T-cell (primary cell): ENCODE measurements around the gene PYHIN1. TPM values are rescaled to one million over a fixed set of nuclear protein-coding genes. Genes with fewer than 3 reads are reported as not detected.

ENCODE experiments used
- ATAC-seq, 4 experiments: fragments of 200-7000 bp in 3 of 4; fragments of 150-1000 bp in 1 of 4; cut with Tn5 transposase; replicated peaks in 1 of 4; 1 replicate in 3 of 4; 2 replicates in 1 of 4; pipeline ENCODE4 v1.10.0; 2021; ENCODE audit warnings: moderate library complexity in 3 of 4, mild to moderate bottlenecking in 2 of 4, moderate number of reproducible peaks in 1 of 4
- CTCF ChIA-PET, 2 donors: fragments of 300-600 bp; sonication (Branson Sonifier 250); formaldehyde crosslinking; loops; one replicate each; lab custom pipeline; 2022; ENCODE audit warnings: antibody characterized with exemption in 2 of 2; lab: Charles Lee
- POLR2A ChIA-PET, 2 donors: fragments of 300-600 bp; sonication (Branson Sonifier 250); formaldehyde crosslinking; loops; one replicate each; lab custom pipeline; 2022; ENCODE audit warnings: antibody characterized with exemption in 2 of 2; lab: Charles Lee
- DNase-seq, 35 experiments: peaks; one replicate each; pipeline versions ENCODE4 v3.0.0 to v3.0.0-alpha.2; 2013 to 2023
- H3K27ac ChIP-seq: one replicate; pipeline ENCODE4 v1.5.1; 2013; ENCODE audit warnings: low read length
- H3K27me3 ChIP-seq, 2 experiments: replicated peaks in 1 of 2; 1 replicate in 1 of 2; 2 replicates in 1 of 2; pipeline versions ENCODE4 v1.6.1 to v1.7.0; 2013; ENCODE audit warnings: low read length in 1 of 2, mixed read lengths in 1 of 2; ENCODE audit not compliant: control insufficient read depth in 2 of 2, insufficient read depth in 2 of 2; ENCODE audit errors: extremely low read depth in 1 of 2
- H3K36me3 ChIP-seq, 2 donors: 1 replicate in 1 of 2; 2 replicates in 1 of 2; pipeline versions ENCODE4 v1.6.1 to v1.7.0; 2013; ENCODE audit warnings: low read length in 1 of 2; ENCODE audit not compliant: control insufficient read depth in 2 of 2, insufficient read depth in 1 of 2; ENCODE audit errors: extremely low read depth in 1 of 2
- H3K4me1 ChIP-seq, 2 experiments: 1 replicate in 1 of 2; 2 replicates in 1 of 2; pipeline versions ENCODE4 v1.6.1 to v1.7.0; 2013; ENCODE audit warnings: low read length in 2 of 2, mixed read lengths in 1 of 2; ENCODE audit not compliant: insufficient read depth in 2 of 2, control insufficient read depth in 1 of 2; ENCODE audit errors: extremely low read depth in 1 of 2
- H3K4me3 ChIP-seq, 2 donors: 1 replicate in 1 of 2; 2 replicates in 1 of 2; pipeline versions ENCODE4 v1.5.1 to v1.7.0; 2013; ENCODE audit warnings: mild to moderate bottlenecking in 2 of 2, low read length in 1 of 2, moderate library complexity in 1 of 2; ENCODE audit not compliant: control insufficient read depth in 1 of 2; ENCODE audit errors: extremely low read depth in 1 of 2
- H3K9me3 ChIP-seq: 2 replicates; pipeline ENCODE4 v1.7.0; 2013
- H3K27ac Mint-ChIP-seq, 2 donors: one replicate each; pipeline ENCODE4 v1.8.0; 2020 to 2021; ENCODE audit warnings: mild to moderate bottlenecking in 2 of 2, mixed read lengths in 2 of 2
- H3K27me3 Mint-ChIP-seq, 2 donors: one replicate each; pipeline ENCODE4 v1.8.0; 2021 to 2022; ENCODE audit warnings: mixed read lengths in 2 of 2
- H3K36me3 Mint-ChIP-seq: one replicate; pipeline ENCODE4 v1.8.0; 2021; ENCODE audit warnings: mixed read lengths
- H3K4me1 Mint-ChIP-seq, 3 donors: one replicate each; pipeline ENCODE4 v1.8.0; 2020 to 2022; ENCODE audit warnings: mixed read lengths in 3 of 3, mild to moderate bottlenecking in 1 of 3
- H3K4me3 Mint-ChIP-seq, 3 donors: one replicate each; pipeline ENCODE4 v1.8.0; 2020 to 2022; ENCODE audit warnings: mild to moderate bottlenecking in 3 of 3, mixed read lengths in 3 of 3, moderate library complexity in 3 of 3
- H3K9me3 Mint-ChIP-seq, 3 donors: one replicate each; pipeline ENCODE4 v1.8.0; 2020 to 2022; ENCODE audit warnings: mixed read lengths in 3 of 3
- WGBS: methylation state at CpG from one replicate; pipeline ENCODE4 v1.1.5; 2013; ENCODE audit warnings: missing lambda C conversion rate; ENCODE audit not compliant: insufficient coverage; 5-methylcytosine and 5-hydroxymethylcytosine counted together
- total RNA-seq, 35 experiments: library from RNA in 6 of 35; stranded (reverse) in 6 of 35; fragments of 120-200 nt in 1 of 35; gene quantifications; one replicate each; pipeline versions ENCODE4 v1.2.1 to v1.2.4 and lab custom pipeline; 2013 to 2026

Gene PYHIN1
- total RNA-seq, 5 donors from 2014 or later (not counting 1 experiment from before 2014, with no cell fraction given) = 32.6 to 65.4 (median 35.4) TPM

DNA sequence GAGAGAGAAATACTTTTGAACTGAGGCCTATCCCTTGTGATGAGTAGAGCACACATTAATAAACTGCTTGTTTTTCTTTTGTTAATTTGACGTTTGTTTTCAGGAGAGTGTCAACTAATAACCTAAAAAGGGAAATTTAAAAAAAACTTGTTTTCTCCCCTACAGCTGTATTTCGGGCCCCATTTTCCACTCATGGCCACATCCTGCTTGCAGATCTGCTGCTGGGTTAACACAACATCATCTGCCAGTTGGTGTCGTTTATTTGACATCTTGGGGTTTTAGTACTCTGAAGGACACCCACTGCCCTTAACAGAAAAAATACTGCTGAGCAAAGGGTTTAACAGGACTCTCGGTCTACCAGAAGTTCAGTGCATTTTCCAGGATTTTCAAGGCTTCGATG lies 848 bp upstream of the PYHIN1 start:
- WGBS = 8% methylated on average over 2 of the region's 5 CpGs
- H3K4me3 Mint-ChIP-seq = peak overlapping the region; percentile 89 to 99 (median 98)
- peak overlapping the region in 1 of 2 donors; percentile 80 for H3K4me3 ChIP-seq

DNA sequence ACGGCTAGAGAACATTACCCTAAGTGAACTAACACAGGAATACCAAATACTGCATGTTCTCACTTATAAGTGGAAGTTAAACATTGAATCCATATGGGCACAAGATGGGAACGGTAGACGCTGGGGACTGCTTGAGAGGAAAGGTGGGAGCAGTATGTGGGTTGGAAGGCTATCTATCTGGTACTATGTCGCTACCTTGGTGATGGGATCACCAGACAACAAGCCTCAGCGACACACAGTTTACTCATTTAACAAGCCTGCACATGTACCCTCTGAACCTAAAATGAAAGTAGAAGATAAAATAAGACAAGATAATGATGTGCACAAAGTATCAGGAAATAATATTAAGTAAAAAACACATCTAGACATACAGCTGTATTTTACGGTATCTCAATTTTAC lies 819 bp downstream of the PYHIN1 start:
- peak overlapping the region; percentile 94 to 97 for H3K27ac Mint-ChIP-seq
- H3K4me3 Mint-ChIP-seq = peak overlapping the region; percentile 89 to 99 (median 98)
- ChIA-PET CTCF (no interaction called here), POLR2A (no interaction called here)
- peaks cover 31 to 50% (median 40%) of the 10 kb centered on the region in 3 donors for H3K4me1 Mint-ChIP-seq
- Histone ChIP-seq H3K9me3 (no peaks in the 10 kb centered on the region), H3K36me3 (peaks cover 0 to 9% of the 10 kb centered on the region in 2 donors), H3K27me3 (no peaks in the 10 kb centered on the region), H3K27ac (peak overlapping the region; percentile 72), H3K4me3 (peak overlapping the region; percentile 58 to 80), H3K4me1 (peaks cover 16 to 24% of the 10 kb centered on the region in 2 experiments)
- no CpG with 5 or more reads among the region's 6 CpGs for WGBS
- ATAC-seq = peak in 2 of 4 experiments; percentile 26 to 36
- H3K36me3 Mint-ChIP-seq = peaks cover 15% of the 10 kb centered on the region
- peaks cover 0 to 5% of the 10 kb centered on the region in 2 donors for H3K27me3 Mint-ChIP-seq
- H3K9me3 Mint-ChIP-seq = peaks cover 3 to 6% (median 4%) of the 10 kb centered on the region in 3 donors
- DNase-seq = peak in 1 of 35 experiments; percentile 34

More for the DNA sequence above, 848 bp upstream of the PYHIN1 start:
- H3K9me3 Mint-ChIP-seq = peaks cover 9% of the 10 kb centered on the region in 3 donors
- DNase-seq = peak in 31 of 35 experiments; percentile 11 to 66 (median 43)
- H3K27ac Mint-ChIP-seq = peak overlapping the region; percentile 94 to 97
- peaks cover 0 to 5% of the 10 kb centered on the region in 2 donors for H3K27me3 Mint-ChIP-seq
- H3K9me3 ChIP-seq = no peaks in the 10 kb centered on the region
- CTCF ChIA-PET = no interaction called here
- peak overlapping the region; percentile 72 for H3K27ac ChIP-seq
- POLR2A ChIA-PET = no interaction called here
- H3K36me3 Mint-ChIP-seq = peaks cover 7% of the 10 kb centered on the region
- peaks cover 14 to 24% of the 10 kb centered on the region in 2 experiments for H3K4me1 ChIP-seq
- ATAC-seq = peak; percentile 56 to 78 (median 68)
- peaks cover 30 to 49% (median 39%) of the 10 kb centered on the region in 3 donors for H3K4me1 Mint-ChIP-seq
- no peaks in the 10 kb centered on the region for H3K27me3 ChIP-seq
- peaks cover 0 to under 1% of the 10 kb centered on the region in 2 donors for H3K36me3 ChIP-seq

DNA sequence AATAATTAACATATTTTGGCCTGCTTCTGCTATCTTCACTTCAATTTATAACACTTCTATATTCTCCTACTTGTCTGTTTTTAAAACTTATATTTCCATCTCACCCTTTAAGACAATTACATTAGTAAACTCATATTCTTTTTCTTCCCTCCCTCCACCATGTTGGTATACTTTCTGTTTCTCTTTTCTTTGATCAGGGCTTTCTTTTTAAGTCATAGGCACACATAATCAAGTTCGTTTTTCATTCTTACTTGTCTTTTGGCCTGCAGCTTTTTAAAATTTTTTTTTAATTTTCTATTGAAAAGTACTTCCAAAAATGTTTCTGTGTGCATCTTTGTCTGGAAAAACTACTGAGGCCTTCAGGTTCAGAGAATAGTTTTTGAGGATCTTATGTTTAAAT lies 2.3 kb downstream of the PYHIN1 start:
- Histone ChIP-seq H3K9me3 (no peaks in the 10 kb centered on the region), H3K27ac (peak overlapping the region; percentile 60), H3K27me3 (no peaks in the 10 kb centered on the region), H3K36me3 (peaks cover 0 to 17% of the 10 kb centered on the region in 2 donors), H3K4me1 (peaks cover 16 to 24% of the 10 kb centered on the region in 2 experiments), H3K4me3 (peak overlapping the region in 1 of 2 donors; percentile 80)
- H3K36me3 Mint-ChIP-seq = peaks cover 26% of the 10 kb centered on the region
- peak overlapping the region; percentile 63 to 86 (median 79) for H3K4me3 Mint-ChIP-seq
- peak overlapping the region; percentile 59 to 90 for H3K27ac Mint-ChIP-seq
- POLR2A ChIA-PET = no interaction called here
- DNase-seq = peak in 1 of 35 experiments; percentile 42
- H3K27me3 Mint-ChIP-seq = peaks cover 0 to 5% of the 10 kb centered on the region in 2 donors
- H3K4me1 Mint-ChIP-seq = peaks cover 31 to 50% (median 42%) of the 10 kb centered on the region in 3 donors
- peak in 1 of 4 experiments; percentile 35 for ATAC-seq
- WGBS = no CpG with 5 or more reads among the region's 1 CpG
- CTCF ChIA-PET = interaction anchor here in 1 of 2 donors (1.0 kb wide), 1 partner anchor 29 kb away, joined by 4 read pairs; no protein-coding TSS in a partner anchor
- peaks cover 0 to 4% (median 0%) of the 10 kb centered on the region in 3 donors for H3K9me3 Mint-ChIP-seq

DNA sequence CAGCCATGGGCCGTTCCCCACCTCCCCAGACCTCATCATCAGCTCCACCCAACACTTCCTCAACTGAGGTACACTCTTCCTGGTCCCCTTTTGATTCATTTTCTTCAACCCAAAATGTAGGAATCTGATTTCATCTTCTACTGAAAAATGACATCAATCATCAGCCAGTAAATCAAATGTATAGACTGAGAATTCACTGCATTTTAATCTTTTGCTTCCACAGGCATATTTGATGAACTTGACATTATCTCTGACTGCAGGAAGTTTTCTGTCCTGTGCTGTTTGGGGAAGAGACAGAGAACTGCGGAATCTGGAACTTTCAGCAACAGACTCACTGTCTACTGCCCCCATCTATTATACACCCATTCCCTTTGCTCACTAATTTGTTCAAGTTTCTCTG lies 7.8 kb downstream of the PYHIN1 start:
- H3K9me3 Mint-ChIP-seq = no peaks in the 10 kb centered on the region
- no peak for ATAC-seq
- ChIA-PET CTCF (no interaction called here), POLR2A (no interaction called here)
- H3K27me3 Mint-ChIP-seq = no peaks in the 10 kb centered on the region
- no peak overlapping the region for H3K4me3 ChIP-seq
- H3K27ac ChIP-seq = no peak overlapping the region
- DNase-seq = no peak
- H3K4me1 ChIP-seq = peaks cover 2 to 8% of the 10 kb centered on the region in 2 experiments
- peaks cover 64% of the 10 kb centered on the region for H3K36me3 Mint-ChIP-seq
- peak overlapping the region; percentile 18 to 51 for H3K27ac Mint-ChIP-seq
- whole genome bisulfite sequencing = 54% methylated on average over 1 of the region's 2 CpGs
- peaks cover 14 to 47% (median 25%) of the 10 kb centered on the region in 3 donors for H3K4me1 Mint-ChIP-seq
- H3K4me3 Mint-ChIP-seq = no peak overlapping the region
- no peaks in the 10 kb centered on the region for H3K9me3 ChIP-seq
- H3K36me3 ChIP-seq = peaks cover 0 to 54% of the 10 kb centered on the region in 2 donors
- no peaks in the 10 kb centered on the region for H3K27me3 ChIP-seq

DNA sequence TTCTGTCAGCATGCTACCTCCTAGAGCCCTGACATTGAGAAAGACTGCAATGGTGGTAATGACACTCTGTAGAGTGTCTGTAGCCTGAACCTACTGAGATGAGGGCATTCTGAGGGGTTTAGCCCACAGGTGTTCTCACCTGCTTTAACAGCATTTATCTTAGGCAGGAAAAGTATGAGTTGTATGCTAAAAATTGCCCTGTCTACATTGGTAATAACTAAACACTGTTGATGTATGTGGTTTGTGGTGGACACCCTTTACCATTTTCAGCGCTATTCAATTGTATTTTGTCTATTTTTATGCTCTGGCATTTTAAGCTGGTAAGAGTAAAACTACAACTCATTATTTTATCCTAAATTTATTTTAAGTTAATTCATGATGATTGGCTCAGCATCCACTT lies 10.0 kb downstream of the PYHIN1 start:
- ATAC-seq = no peak
- Histone ChIP-seq H3K4me1 (no peaks in the 10 kb centered on the region), H3K36me3 (peaks cover 0 to 72% of the 10 kb centered on the region in 2 donors), H3K27me3 (no peaks in the 10 kb centered on the region), H3K4me3 (no peak overlapping the region), H3K9me3 (no peaks in the 10 kb centered on the region), H3K27ac (no peak overlapping the region)
- Mint-ChIP-seq H3K9me3 (no peaks in the 10 kb centered on the region), H3K4me1 (peaks cover 0 to 44% (median 20%) of the 10 kb centered on the region in 3 donors), H3K27me3 (no peaks in the 10 kb centered on the region), H3K27ac (no peak overlapping the region), H3K4me3 (no peak overlapping the region), H3K36me3 (peaks cover 75% of the 10 kb centered on the region)
- CTCF ChIA-PET = no interaction called here
- POLR2A ChIA-PET = no interaction called here
- no CpG with 5 or more reads among the region's 1 CpG for WGBS
- no peak for DNase-seq

DNA sequence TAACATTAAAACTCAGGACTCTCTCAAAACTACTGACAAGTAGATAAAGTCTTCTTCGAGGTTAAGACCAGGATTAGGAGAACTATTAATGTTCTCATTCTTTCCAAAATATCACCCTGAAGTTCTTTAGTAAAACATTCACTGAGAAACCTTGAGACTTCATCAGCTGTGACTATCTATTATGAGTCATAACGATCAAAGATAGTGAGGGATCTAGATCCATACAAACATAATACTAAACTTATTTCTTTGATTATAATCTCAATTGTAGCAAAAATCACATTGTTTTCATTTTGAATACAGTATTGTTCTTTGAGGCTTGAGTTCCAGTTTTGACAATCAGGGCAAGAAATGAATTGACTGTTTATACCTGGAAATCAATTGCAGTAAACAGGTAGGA lies 11.1 kb downstream of the PYHIN1 start:
- Mint-ChIP-seq H3K27me3 (no peaks in the 10 kb centered on the region), H3K4me3 (no peak overlapping the region), H3K9me3 (no peaks in the 10 kb centered on the region), H3K36me3 (peaks cover 76% of the 10 kb centered on the region), H3K27ac (no peak overlapping the region), H3K4me1 (peaks cover 0 to 51% (median 25%) of the 10 kb centered on the region in 3 donors)
- H3K36me3 ChIP-seq = peaks cover 0 to 76% of the 10 kb centered on the region in 2 donors
- H3K27ac ChIP-seq = no peak overlapping the region
- H3K4me1 ChIP-seq = no peaks in the 10 kb centered on the region
- 80% methylated on average over 1 of the region's 2 CpGs for WGBS
- no peak for ATAC-seq
- no peak overlapping the region for H3K4me3 ChIP-seq
- no peak for DNase-seq
- POLR2A ChIA-PET = no interaction called here
- CTCF ChIA-PET = no interaction called here
- no peaks in the 10 kb centered on the region for H3K9me3 ChIP-seq
- no peaks in the 10 kb centered on the region for H3K27me3 ChIP-seq
